Urinary bladder (tissue), 4 donors: ENCODE results near the gene UBAP2L. TPM values are rescaled to one million over a fixed set of nuclear protein-coding genes. Genes with fewer than 3 reads are reported as not detected.
"Not testable (repeated sequence)": the region's sequence is repeated elsewhere in the genome, so short reads cannot be mapped to it uniquely, and the experiment has no call there.

Experiments
- DNase-seq: peaks from one replicate; pipeline ENCODE4 v3.0.0-alpha.2; 2015; ENCODE audit errors: extremely low spot score
- H3K27ac ChIP-seq: one replicate; pipeline ENCODE4 v1.5.1; 2013; ENCODE audit warnings: low read depth, mild to moderate bottlenecking, moderate library complexity
- H3K36me3 ChIP-seq: one replicate; pipeline ENCODE4 v1.6.1; 2013; ENCODE audit warnings: mild to moderate bottlenecking, moderate library complexity; ENCODE audit not compliant: insufficient read depth
- H3K4me1 ChIP-seq: one replicate; pipeline ENCODE4 v1.6.1; 2013; ENCODE audit warnings: mild to moderate bottlenecking, moderate library complexity; ENCODE audit not compliant: insufficient read depth
- H3K4me3 ChIP-seq: one replicate; pipeline ENCODE4 v1.5.1; 2013; ENCODE audit warnings: low read depth, low read length
- WGBS: extraction: QIAGEN DNeasy Blood & Tissue Kit; methylation state at CpG from one replicate; pipeline ENCODE4 v1.1.7; 2013; 5-methylcytosine and 5-hydroxymethylcytosine counted together
- polyA plus RNA-seq: library from polyadenylated mRNA; stranded (reverse); fragments of 200-250 nt; gene quantifications from one replicate; pipeline ENCODE4 v1.2.3, GENCODE V29; 2013
- total RNA-seq: library from RNA; depleted of rRNA; stranded (reverse); fragments of >200 nt; gene quantifications from one replicate; pipeline ENCODE4 v1.2.3, GENCODE V29; 2014
- donor health status: healthy with polysubstance abuse.
- donor health status: healthy.

UBAP2L gene
- total and polyA plus RNA-seq, 2 donors = 74.7 to 91.2 TPM

DNA sequence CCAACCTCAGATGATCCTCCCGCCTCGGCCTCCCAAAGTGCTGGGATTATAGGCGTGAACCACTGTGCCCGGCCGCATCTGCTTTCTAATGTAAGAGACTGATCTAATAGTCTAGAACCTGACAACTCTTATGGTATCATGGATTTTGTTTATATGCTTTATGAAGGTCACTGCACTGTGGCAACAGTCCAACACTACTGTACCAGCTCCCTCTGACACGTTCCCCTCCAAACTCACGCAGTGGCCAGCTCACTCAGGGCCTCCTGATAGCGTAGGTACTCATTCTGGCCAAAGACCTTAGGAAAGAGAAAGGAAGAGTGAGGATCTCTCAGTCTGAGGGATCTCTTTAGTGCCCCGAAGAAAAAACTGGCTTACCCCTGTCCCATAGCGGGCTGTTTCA is 8.7 kb upstream of the UBAP2L start:
- Histone ChIP-seq H3K27ac (no peak overlapping the region), H3K36me3 (peaks cover 16% of the 10 kb centered on the region), H3K4me1 (no peaks in the 10 kb centered on the region), H3K4me3 (no peak overlapping the region)
- WGBS = 96% methylated on average over 10 of the region's 10 CpGs
- no peak for DNase-seq

DNA sequence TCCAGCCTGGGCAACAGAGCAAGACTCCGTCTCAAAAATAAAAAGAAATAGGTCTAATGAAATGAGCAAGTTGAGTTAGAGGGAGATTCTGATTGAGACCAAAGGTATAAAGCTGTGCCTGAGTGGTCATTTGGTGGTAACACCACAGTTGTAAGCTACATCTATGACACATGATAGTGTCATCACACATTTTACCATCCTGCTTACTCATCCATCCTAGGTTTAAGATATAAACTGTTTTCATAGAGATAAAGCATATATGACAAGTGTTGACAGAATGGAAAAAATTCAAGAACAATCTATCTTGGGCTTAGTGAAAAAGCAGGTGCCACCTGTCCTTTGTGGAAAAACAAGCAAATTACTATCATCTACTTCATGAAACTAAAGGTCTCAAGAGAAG is 7.5 kb upstream of the UBAP2L start:
- no peak overlapping the region for H3K27ac ChIP-seq
- WGBS = 85% methylated on average over 1 of the region's 1 CpG
- H3K36me3 ChIP-seq = peaks cover 14% of the 10 kb centered on the region
- no peak overlapping the region for H3K4me3 ChIP-seq
- DNase-seq = no peak
- H3K4me1 ChIP-seq = no peaks in the 10 kb centered on the region

DNA sequence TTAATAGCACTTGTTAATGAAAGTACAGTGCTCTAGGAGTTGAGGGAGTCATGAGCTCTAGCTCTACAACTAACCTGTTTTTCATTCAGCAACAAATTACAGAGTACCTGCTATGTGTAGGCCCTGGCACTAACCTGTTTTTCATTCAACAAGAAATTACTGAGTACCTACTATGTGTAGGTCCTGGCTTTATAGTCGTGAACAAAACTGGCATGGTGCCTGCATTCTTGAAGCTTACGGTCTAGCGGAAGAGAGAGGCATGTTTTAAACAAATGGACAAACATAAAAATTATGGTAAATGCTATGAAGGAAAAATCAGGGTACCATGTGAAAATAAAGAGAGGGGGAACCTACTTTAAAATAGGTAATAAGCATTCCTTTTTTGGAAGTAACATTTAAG is 2.2 kb upstream of the UBAP2L start:
- DNase-seq = no peak
- peaks cover 4% of the 10 kb centered on the region for H3K36me3 ChIP-seq
- WGBS = 45% methylated on average over 3 of the region's 3 CpGs
- no peak overlapping the region for H3K4me3 ChIP-seq
- H3K4me1 ChIP-seq = peaks cover 2% of the 10 kb centered on the region
- no peak overlapping the region for H3K27ac ChIP-seq

DNA sequence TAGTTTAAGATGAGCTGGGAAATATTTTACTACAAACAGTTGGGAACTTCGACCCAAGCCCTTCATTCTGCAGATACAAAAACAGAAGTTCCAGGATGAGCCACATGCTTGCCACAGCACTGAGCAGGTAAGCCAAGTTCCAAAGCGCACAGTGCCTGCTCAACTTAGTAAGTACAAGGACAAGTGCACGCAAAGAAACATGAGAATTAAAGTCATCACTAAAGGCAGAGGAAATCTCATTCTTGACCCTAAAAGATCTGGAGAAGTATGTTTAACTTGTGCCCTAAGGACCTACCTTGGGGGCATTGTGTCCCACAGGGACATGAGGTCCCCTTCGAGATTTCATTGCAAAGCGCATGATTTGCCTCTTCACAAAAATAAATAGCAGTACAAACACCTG is 1.2 kb upstream of the UBAP2L start:
- H3K4me1 ChIP-seq = peaks cover 2% of the 10 kb centered on the region
- H3K4me3 ChIP-seq = peak overlapping the region; percentile 66
- DNase-seq = no peak
- peak overlapping the region; percentile 18 for H3K27ac ChIP-seq
- peaks cover 2% of the 10 kb centered on the region for H3K36me3 ChIP-seq
- 18% methylated on average over 5 of the region's 5 CpGs for WGBS

DNA sequence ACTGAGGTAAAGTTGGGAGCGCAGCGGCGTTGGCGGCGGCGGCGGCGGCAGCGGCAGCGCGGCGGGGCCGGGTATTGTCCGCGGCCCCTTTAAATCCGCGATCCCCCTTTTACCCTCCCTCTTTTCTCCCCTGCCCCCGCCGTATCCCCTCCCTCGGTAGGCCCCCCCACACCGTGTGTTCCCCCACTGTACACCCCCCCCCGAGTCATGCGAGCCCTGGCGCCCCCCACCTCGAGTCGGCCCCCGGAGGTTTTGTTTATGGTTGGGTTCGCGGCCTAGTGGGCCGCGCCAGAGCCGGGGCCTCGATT is 169 bp downstream of the UBAP2L start:
- Histone ChIP-seq H3K4me1 (peaks cover 2% of the 10 kb centered on the region), H3K36me3 (peaks cover 2% of the 10 kb centered on the region), H3K4me3 (peak overlapping the region; percentile 91), H3K27ac (peak overlapping the region; percentile 99)
- WGBS = under 1% methylated on average over 33 of the region's 33 CpGs
- no peak for DNase-seq

DNA sequence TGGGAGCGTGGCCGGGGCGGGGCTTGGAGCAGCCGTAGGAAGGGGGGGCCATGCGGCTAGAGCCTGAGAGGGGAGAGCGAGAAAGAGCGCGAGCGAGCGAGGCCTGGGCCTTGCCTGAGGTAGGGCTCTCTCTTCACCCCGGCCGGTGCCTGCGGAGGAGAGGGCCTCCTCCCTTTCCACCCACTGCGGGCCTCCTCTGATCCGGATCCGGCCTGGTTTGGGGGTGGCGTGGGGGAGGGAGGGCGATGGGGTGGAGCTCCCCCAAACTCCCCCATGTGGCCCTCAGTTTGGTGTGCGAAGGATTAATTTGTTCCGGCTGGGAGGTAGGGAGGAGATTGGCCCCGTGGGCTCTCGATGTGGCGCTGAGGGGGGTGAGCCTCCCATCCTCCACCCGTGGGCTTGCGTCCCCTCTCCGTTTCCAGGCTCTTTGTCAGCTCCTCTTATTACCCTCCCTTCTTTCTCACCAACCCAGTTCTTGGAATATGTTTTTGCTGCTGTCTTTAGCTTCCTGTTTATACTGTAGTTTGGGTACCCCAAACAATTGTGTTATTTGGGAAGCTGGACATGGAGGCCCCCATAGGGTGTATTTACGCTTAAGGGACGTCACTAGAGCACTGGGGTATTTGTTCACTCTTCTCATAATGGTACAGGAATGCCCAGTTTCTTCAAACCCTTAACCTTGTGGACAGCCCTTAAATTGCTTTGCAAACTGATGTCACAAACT is 685 bp downstream of the UBAP2L start:
- H3K27ac ChIP-seq = peak overlapping the region; percentile 99
- peaks cover 2% of the 10 kb centered on the region for H3K36me3 ChIP-seq
- peak; percentile 13 for DNase-seq
- peak overlapping the region; percentile 91 for H3K4me3 ChIP-seq
- H3K4me1 ChIP-seq = peaks cover 2% of the 10 kb centered on the region
- WGBS = under 1% methylated on average over 28 of the region's 28 CpGs

DNA sequence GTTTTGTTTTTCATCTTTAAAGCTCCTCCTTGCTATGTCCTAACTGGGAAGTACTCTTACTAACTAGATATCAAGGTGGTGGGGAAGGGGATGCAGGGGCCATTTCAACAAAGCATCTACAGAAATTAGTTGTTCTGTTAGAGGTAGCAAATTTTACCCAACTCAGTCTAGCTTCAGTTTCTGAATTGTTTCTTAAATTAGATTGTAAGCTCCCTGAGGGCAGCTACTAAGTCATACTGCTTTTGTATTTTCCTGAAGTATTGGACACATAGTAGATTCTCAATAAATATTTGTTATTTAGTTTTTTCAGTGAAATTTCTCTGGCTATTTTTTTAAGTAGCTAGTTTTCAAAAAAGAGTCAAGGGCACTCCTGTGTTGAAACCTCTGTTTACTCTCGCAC is 1.8 kb downstream of the UBAP2L start:
- Histone ChIP-seq H3K4me3 (no peak overlapping the region), H3K36me3 (peaks cover 2% of the 10 kb centered on the region), H3K4me1 (peaks cover 2% of the 10 kb centered on the region), H3K27ac (no peak overlapping the region)
- 93% methylated on average over 1 of the region's 1 CpG for whole genome bisulfite sequencing
- no peak for DNase-seq

DNA sequence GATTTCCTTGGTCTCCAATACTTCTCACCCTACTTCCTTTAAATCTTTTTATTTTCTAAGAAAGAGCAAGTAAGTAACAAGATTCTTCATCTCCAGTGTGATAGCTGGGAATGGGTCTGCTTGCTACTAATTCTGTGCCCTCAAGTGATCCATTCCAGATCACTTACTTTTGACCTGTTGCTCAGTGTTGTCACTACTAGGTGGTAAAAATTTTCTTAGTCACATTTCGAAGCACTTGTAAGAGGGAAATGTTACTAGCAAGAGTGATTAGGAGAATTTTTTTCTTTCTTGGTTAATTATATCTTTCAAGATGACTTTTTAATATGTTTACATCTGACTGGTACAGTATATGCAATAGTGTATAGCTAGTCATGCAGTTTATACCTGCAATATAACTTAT is 2.2 kb downstream of the UBAP2L start:
- Histone ChIP-seq H3K4me1 (peaks cover 2% of the 10 kb centered on the region), H3K27ac (no peak overlapping the region), H3K4me3 (no peak overlapping the region), H3K36me3 (peaks cover 2% of the 10 kb centered on the region)
- WGBS = 82% methylated on average over 1 of the region's 1 CpG
- DNase-seq = no peak

DNA sequence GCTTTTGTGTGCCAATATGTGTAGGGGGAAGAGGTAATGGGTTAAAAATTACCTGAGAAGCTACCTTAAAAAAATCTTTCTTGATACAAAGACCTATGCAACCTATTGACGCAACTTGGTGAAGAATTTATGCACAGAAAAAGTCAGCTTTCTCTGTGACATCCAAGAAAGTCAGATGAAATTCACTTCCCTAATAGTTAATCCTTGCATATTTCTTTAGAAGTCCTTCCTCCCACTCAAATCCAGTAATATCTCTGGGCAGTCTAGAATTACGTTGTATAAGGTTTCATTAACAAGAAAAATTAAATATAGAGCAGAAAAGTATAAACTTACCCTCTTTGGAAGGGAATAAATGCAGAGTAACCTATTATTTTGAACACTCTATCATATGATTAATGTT is 2.9 kb downstream of the UBAP2L start:
- WGBS = 45% methylated on average over 2 of the region's 2 CpGs
- no peaks in the 10 kb centered on the region for H3K36me3 ChIP-seq
- no peak overlapping the region for H3K4me3 ChIP-seq
- no peak for DNase-seq
- no peak overlapping the region for H3K27ac ChIP-seq
- H3K4me1 ChIP-seq = peaks cover 2% of the 10 kb centered on the region

DNA sequence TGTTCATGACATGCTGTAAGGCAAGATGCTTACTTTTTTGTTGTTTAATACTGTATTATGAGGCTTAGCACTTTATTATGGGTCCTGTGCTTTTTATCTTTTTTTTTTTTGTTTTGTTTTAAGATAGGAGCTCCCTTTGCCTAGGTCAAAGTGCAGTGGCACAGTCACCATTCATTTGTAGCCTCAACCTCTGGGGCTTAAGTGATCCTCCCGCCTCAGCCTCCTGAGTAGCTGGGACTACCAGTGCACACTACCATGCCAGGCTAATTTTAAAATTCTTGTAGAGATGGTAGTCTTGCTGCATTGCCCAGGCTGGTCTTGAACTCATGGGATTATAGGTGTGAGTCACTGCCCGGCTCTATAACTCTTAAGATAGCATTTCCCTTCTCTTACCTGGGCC is 4.6 kb downstream of the UBAP2L start:
- 95% methylated on average over 2 of the region's 2 CpGs for WGBS
- no peak overlapping the region for H3K27ac ChIP-seq
- no peaks in the 10 kb centered on the region for H3K36me3 ChIP-seq
- no peak for DNase-seq
- H3K4me1 ChIP-seq = no peaks in the 10 kb centered on the region
- H3K4me3 ChIP-seq = no peak overlapping the region

DNA sequence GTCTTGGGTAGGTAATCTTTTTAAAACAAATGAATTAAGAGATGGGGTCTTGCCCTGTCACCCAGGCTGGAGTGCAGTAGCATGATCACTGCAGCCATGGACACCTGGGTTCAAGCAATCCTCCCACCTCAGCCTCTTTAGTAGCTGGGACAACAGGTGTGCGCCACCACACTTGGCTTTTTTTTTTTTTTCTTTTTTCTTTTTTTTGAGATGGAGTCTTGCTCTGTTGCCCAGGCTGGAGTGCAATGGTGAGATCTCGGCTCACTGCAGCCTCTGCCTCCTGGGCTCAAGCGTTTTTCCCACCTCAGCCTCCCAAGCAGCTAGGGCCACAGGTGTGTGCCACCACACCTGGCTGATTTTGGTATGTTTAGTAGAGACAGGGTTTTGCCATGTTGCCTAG is 10.4 kb downstream of the UBAP2L start:
- H3K27ac ChIP-seq, H3K4me3 ChIP-seq, DNase-seq, H3K4me1 ChIP-seq, H3K36me3 ChIP-seq: not testable (repeated sequence)
- WGBS = 96% methylated on average over 3 of the region's 3 CpGs

DNA sequence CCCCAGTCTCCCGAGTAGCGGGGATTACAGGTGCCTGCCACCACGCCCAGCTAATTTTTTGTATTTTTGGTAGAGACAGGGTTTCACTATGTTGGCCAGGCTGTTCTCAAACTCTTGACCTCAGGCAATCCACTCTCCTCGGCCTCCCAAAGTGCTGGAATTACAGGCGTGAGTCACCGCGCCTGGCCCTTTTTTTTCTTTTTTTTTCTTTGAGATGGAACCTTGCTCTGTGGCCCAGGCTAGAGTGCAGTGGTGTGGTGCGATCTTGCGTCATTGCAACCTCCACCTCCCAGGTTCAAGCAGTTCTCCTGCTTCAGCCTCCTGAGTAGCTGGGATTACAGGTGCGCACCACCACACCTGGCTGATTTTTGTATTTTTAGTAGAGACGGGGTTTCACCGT is 12.4 kb downstream of the UBAP2L start:
- WGBS = 95% methylated on average over 12 of the region's 12 CpGs
- not testable (repeated sequence) for H3K4me3 ChIP-seq, H3K4me1 ChIP-seq, H3K27ac ChIP-seq, DNase-seq, H3K36me3 ChIP-seq

DNA sequence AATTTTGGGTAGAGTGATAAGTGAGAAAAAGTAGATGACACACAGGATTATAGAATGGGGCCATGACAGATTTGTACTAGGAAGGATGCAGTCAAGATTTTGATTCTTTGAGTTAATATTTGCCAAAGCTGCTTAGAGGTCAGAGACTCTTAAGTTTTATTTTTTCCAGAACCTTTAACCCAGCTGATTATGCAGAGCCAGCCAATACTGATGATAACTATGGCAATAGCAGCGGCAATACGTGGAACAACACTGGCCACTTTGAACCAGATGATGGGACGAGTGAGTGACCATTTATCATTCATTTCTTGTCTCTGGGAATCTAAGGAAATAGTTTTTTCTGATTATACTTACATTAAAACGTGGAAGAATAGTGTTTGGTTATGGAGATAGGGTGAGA is 16.1 kb downstream of the UBAP2L start:
- Histone ChIP-seq H3K4me3 (no peak overlapping the region), H3K36me3 (peaks cover 10% of the 10 kb centered on the region), H3K27ac (no peak overlapping the region), H3K4me1 (no peaks in the 10 kb centered on the region)
- DNase-seq = no peak
- 89% methylated on average over 4 of the region's 4 CpGs for WGBS

DNA sequence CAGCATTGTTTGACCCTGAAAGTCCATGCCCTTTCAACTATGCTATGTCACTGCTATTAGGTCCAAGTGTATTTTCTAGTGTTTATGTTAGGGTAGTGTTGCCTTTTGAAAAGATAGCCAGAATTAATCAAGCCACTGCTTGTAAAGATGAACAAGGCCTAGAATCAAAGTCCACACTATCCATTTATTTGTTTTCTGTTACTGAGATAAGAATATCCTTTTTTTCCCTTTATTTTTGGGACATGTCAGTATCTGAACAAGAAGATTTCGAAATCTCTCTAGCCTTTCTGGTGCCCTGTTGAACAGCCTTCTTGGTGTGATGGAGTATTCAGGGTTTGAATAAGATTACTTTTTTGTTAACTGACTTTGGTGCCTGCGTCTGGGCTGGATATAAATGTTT is 16.7 kb downstream of the UBAP2L start:
- 94% methylated on average over 2 of the region's 2 CpGs for WGBS
- Histone ChIP-seq H3K27ac (no peak overlapping the region), H3K4me1 (no peaks in the 10 kb centered on the region), H3K4me3 (no peak overlapping the region), H3K36me3 (peaks cover 10% of the 10 kb centered on the region)
- no peak for DNase-seq
